ENCODE results near the gene CIDEB.

GRCh38 chr14:24268225-24268624 is 39.6 kb downstream of the CIDEB start:
- TF ChIP-seq POLR2A (IDR thresholded peaks at IDR 0.05), result no peak
- TF ChIP-seq, protein P1, sequence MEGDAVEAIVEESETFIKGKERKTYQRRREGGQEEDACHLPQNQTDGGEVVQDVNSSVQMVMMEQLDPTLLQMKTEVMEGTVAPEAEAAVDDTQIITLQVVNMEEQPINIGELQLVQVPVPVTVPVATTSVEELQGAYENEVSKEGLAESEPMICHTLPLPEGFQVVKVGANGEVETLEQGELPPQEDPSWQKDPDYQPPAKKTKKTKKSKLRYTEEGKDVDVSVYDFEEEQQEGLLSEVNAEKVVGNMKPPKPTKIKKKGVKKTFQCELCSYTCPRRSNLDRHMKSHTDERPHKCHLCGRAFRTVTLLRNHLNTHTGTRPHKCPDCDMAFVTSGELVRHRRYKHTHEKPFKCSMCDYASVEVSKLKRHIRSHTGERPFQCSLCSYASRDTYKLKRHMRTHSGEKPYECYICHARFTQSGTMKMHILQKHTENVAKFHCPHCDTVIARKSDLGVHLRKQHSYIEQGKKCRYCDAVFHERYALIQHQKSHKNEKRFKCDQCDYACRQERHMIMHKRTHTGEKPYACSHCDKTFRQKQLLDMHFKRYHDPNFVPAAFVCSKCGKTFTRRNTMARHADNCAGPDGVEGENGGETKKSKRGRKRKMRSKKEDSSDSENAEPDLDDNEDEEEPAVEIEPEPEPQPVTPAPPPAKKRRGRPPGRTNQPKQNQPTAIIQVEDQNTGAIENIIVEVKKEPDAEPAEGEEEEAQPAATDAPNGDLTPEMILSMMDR (IDR thresholded peaks at IDR 0.05), result no peak

Data from Peyer's patch (tissue), 4 donors.